Loucy (cell line): ENCODE results near the gene OR51T1.

ENCODE experiments used
- H2AFZ ChIP-seq: fragments of 200-600 bp; sonication (generic); 2 replicates; pipeline ENCODE4 v1.6.0; 2016; ENCODE audit warnings: antibody characterized with exemption, mild to moderate bottlenecking, low read length, moderate library complexity
- H3F3A ChIP-seq: fragments of 200-600 bp; 2 replicates; pipeline ENCODE4 v1.6.0; 2016; ENCODE audit warnings: antibody characterized with exemption, low read depth, mild to moderate bottlenecking
- H3K27me3 ChIP-seq: fragments of 200-600 bp; sonication (generic); 2 replicates; pipeline ENCODE4 v1.6.1; 2014; ENCODE audit warnings: low read length, mild to moderate bottlenecking; ENCODE audit not compliant: insufficient read depth, poor library complexity, severe bottlenecking
- H3K36me3 ChIP-seq: fragments of 200-600 bp; sonication (generic); 2 replicates; pipeline ENCODE4 v1.6.1; 2016; ENCODE audit warnings: low read length; ENCODE audit not compliant: insufficient read depth
- H3K4me1 ChIP-seq: fragments of 200-600 bp; sonication (generic); 2 replicates; pipeline ENCODE4 v1.5.1; 2014; ENCODE audit warnings: low read length, mild to moderate bottlenecking; ENCODE audit not compliant: insufficient read depth, poor library complexity, severe bottlenecking
- H3K4me2 ChIP-seq: fragments of 200-600 bp; sonication (generic); 2 replicates; pipeline ENCODE4 v1.6.0; 2014; ENCODE audit warnings: antibody characterized with exemption, low read length, low read depth, mild to moderate bottlenecking; ENCODE audit not compliant: poor library complexity, severe bottlenecking
- H3K4me3 ChIP-seq: fragments of 200-600 bp; sonication (generic); 2 replicates; pipeline ENCODE4 v1.5.1; 2014; ENCODE audit warnings: low read length, mild to moderate bottlenecking, mixed read lengths; ENCODE audit not compliant: poor library complexity, severe bottlenecking
- H3K79me2 ChIP-seq: fragments of 200-600 bp; sonication (generic); 2 replicates; pipeline ENCODE4 v1.6.1; 2014; ENCODE audit warnings: low read length; ENCODE audit not compliant: insufficient read depth
- H3K9ac ChIP-seq: fragments of 200-600 bp; sonication (generic); 2 replicates; pipeline ENCODE4 v1.6.0; 2014; ENCODE audit warnings: mild to moderate bottlenecking, low read depth, low read length, moderate library complexity; ENCODE audit not compliant: poor library complexity, severe bottlenecking
- H3K9me2 ChIP-seq: fragments of 200-600 bp; sonication (generic); replicated peaks from 2 replicates; pipeline ENCODE4 v1.6.1; 2016; ENCODE audit warnings: low read depth, low read length, mixed read lengths
- H3K9me3 ChIP-seq: fragments of 200-600 bp; sonication (generic); 2 replicates; pipeline ENCODE4 v1.6.1; 2014; ENCODE audit warnings: mild to moderate bottlenecking, antibody characterized with exemption, low read length, low read depth; ENCODE audit not compliant: insufficient read depth
- H4K20me1 ChIP-seq: fragments of 200-600 bp; sonication (generic); 2 replicates; pipeline ENCODE4 v1.6.0; 2014; ENCODE audit warnings: antibody characterized with exemption, low read length, mild to moderate bottlenecking; ENCODE audit not compliant: insufficient read depth, poor library complexity, severe bottlenecking
- EZH2phosphoT487 ChIP-seq: fragments of 200-600 bp; IDR thresholded peaks from 2 replicates; pipeline ENCODE4 v1.6.1; 2018; ENCODE audit warnings: antibody characterized with exemption, mild to moderate bottlenecking, moderate library complexity, borderline replicate concordance
- TF ChIP-seq, protein P1 (sequence below): fragments of 200-600 bp; sonication (generic); conservative IDR thresholded peaks from 2 replicates; pipeline ENCODE4 v1.5.1; 2014; ENCODE audit warnings: mild to moderate bottlenecking, antibody characterized with exemption, low read length

Gene OR51T1

DNA sequence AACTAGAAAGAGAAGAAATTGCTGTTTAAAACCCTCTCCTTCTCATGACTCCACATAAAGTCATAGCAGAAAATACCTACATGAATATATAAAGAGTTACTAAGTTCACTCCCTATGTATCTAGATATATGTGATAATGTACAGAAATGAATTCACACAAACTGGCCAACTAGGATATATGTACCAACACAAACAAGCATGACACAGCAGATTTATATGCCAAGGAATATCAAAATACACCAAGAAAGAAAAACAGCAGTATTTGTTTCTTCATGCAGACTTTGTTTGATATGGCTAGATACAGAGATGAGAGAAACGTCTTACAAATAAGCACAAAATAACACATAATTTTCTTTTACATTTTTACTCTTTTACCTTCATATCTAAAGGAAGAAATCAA is 40.6 kb downstream of the OR51T1 start:
- H3K36me3 ChIP-seq: no peaks in the 10 kb centered on the region
- H3K4me1 ChIP-seq: no peaks in the 10 kb centered on the region
- no peaks in the 10 kb centered on the region for H3K9me3 ChIP-seq
- H3K4me2 ChIP-seq: no peak overlapping the region
- no peaks in the 10 kb centered on the region for H3F3A ChIP-seq
- no peak overlapping the region for H3K4me3 ChIP-seq
- no peaks in the 10 kb centered on the region for H4K20me1 ChIP-seq
- H3K9ac ChIP-seq: no peak overlapping the region
- no peak overlapping the region for H2AFZ ChIP-seq
- no peaks in the 10 kb centered on the region for H3K9me2 ChIP-seq
- no peaks in the 10 kb centered on the region for H3K79me2 ChIP-seq
- TF ChIP-seq, protein P1, sequence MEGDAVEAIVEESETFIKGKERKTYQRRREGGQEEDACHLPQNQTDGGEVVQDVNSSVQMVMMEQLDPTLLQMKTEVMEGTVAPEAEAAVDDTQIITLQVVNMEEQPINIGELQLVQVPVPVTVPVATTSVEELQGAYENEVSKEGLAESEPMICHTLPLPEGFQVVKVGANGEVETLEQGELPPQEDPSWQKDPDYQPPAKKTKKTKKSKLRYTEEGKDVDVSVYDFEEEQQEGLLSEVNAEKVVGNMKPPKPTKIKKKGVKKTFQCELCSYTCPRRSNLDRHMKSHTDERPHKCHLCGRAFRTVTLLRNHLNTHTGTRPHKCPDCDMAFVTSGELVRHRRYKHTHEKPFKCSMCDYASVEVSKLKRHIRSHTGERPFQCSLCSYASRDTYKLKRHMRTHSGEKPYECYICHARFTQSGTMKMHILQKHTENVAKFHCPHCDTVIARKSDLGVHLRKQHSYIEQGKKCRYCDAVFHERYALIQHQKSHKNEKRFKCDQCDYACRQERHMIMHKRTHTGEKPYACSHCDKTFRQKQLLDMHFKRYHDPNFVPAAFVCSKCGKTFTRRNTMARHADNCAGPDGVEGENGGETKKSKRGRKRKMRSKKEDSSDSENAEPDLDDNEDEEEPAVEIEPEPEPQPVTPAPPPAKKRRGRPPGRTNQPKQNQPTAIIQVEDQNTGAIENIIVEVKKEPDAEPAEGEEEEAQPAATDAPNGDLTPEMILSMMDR: no peak
- TF ChIP-seq EZH2phosphoT487: no peak
- no peaks in the 10 kb centered on the region for H3K27me3 ChIP-seq

DNA sequence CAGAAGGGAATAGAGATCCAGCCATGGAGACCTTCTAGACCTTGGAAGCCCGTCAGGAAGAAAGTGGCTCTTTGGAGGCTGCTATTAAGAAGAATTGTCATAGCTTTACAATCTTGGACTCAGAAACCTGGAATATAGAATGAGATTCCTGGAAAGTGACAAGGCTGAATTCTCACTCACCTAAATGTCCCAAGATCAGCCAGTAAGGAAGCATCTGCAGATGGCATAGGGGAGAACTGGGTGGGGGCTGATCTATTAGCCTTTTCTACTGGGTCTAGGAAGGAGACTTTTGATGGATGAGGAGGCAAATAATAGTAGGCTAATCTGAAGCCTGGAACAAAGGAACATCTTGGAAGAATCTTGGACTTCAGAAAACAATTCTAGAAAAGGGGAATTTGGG is 42.5 kb downstream of the OR51T1 start, which contains the start of gene OR51G1:
OR51G1 (minus strand) TSS at position 101 of the 400 bp plus-strand sequence; CDS start at position 101, 0 bp downstream.
- H3K4me2 ChIP-seq: no peak within 1 kb of the TSS
- no peak within 1 kb of the TSS for H3K9ac ChIP-seq
- no peaks in the 10 kb centered on the region for H3K9me2 ChIP-seq
- TF ChIP-seq EZH2phosphoT487: no peak
- H3K36me3 ChIP-seq: no peaks in the 10 kb centered on the region
- no peak within 1 kb of the TSS for H3K4me3 ChIP-seq
- H2AFZ ChIP-seq: no peak within 1 kb of the TSS
- H3F3A ChIP-seq: no peaks in the 10 kb centered on the region
- H4K20me1 ChIP-seq: no peaks in the 10 kb centered on the region
- H3K79me2 ChIP-seq: no peaks in the 10 kb centered on the region
- H3K4me1 ChIP-seq: no peaks in the 10 kb centered on the region
- no peaks in the 10 kb centered on the region for H3K9me3 ChIP-seq
- no peaks in the 10 kb centered on the region for H3K27me3 ChIP-seq

DNA sequence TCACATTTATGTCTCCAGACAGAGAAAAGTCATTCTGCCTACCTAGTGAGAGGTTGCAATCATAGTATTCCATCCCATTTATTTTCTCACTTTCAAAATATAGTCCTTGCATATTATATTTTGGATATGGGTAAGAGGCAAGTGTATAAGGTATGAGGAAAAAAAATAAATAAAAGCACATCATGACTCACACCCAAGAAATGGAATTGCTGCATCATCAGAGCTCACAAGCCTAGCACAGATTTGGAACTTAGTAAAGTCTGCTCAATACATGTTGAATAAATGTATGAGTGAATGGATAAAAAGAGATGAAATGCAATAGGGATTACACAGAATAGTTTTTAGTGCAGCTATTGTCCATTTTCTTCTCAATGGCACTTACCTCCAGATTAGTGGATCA is 44.9 kb downstream of the OR51T1 start:
- no peaks in the 10 kb centered on the region for H3K4me1 ChIP-seq
- no peak overlapping the region for H2AFZ ChIP-seq
- TF ChIP-seq, protein P1: no peak
- TF ChIP-seq EZH2phosphoT487: no peak
- H3F3A ChIP-seq: no peaks in the 10 kb centered on the region
- H4K20me1 ChIP-seq: no peaks in the 10 kb centered on the region
- H3K4me2 ChIP-seq: no peak overlapping the region
- H3K9me2 ChIP-seq: no peaks in the 10 kb centered on the region
- no peaks in the 10 kb centered on the region for H3K79me2 ChIP-seq
- no peak overlapping the region for H3K4me3 ChIP-seq
- no peaks in the 10 kb centered on the region for H3K9me3 ChIP-seq
- H3K27me3 ChIP-seq: no peaks in the 10 kb centered on the region
- H3K9ac ChIP-seq: no peak overlapping the region
- H3K36me3 ChIP-seq: no peaks in the 10 kb centered on the region
